ENCODE results near the gene ZFAND3.

DNA sequence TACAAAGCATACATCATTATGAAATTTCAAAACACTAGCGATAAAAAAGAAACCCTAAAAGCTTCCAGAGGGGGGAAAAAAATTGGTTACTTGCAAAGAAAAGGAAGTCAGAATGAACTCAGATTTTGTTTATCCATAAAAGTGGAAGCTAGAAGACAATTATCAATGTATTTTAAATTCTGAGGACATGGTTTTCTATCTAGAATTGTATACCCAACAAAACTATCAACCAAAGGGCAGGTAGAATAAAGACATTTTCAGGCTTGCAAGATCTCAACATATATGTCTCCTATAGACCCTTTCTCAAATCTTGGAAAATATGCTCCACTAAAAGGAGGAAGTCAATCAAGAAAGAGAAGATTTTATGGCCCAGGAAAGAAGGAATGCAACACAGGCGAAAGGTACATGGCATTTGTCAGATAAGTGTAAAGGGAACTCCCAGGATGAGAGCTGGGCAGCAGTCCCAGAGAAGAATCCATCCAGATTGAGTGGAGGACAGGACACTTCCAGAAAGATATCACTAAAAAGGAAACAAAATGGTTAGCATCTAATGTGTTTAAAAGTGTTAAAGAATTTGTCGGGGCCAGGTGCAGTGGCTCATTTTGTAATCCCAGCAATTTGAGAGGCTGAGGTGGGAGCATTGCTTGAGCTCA is 45.4 kb upstream of the ZFAND3 start:
- TF ChIP-seq, protein P1, sequence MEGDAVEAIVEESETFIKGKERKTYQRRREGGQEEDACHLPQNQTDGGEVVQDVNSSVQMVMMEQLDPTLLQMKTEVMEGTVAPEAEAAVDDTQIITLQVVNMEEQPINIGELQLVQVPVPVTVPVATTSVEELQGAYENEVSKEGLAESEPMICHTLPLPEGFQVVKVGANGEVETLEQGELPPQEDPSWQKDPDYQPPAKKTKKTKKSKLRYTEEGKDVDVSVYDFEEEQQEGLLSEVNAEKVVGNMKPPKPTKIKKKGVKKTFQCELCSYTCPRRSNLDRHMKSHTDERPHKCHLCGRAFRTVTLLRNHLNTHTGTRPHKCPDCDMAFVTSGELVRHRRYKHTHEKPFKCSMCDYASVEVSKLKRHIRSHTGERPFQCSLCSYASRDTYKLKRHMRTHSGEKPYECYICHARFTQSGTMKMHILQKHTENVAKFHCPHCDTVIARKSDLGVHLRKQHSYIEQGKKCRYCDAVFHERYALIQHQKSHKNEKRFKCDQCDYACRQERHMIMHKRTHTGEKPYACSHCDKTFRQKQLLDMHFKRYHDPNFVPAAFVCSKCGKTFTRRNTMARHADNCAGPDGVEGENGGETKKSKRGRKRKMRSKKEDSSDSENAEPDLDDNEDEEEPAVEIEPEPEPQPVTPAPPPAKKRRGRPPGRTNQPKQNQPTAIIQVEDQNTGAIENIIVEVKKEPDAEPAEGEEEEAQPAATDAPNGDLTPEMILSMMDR (IDR thresholded peaks at IDR 0.05) = no peak
- TF ChIP-seq POLR2A (IDR thresholded peaks at IDR 0.05) = no peak
- no peak for TF ChIP-seq POLR2AphosphoS5 (IDR thresholded peaks at IDR 0.05)
